Tibial artery (tissue), 4 donors: ENCODE data around the gene TEX19.

Source experiments
- DNase-seq, 2 donors: peaks; one replicate each; pipeline ENCODE4 v3.0.0-alpha.2; 2019
- H3K27ac ChIP-seq, 2 donors: fragments of 200-600 bp; sonication (generic) in 1 of 2; 1 replicate in 1 of 2; 2 replicates in 1 of 2; pipeline ENCODE4 v1.5.1; 2018 to 2019; ENCODE audit warnings: mild to moderate bottlenecking in 1 of 2
- H3K27me3 ChIP-seq, 2 donors: fragments of 200-600 bp; sonication (generic) in 1 of 2; one replicate each; pipeline versions ENCODE4 v1.5.1 to v1.6.0; 2016 to 2019
- H3K36me3 ChIP-seq, 3 donors: fragments of 200-600 bp; sonication (generic) in 2 of 3; one replicate each; pipeline ENCODE4 v1.5.1; 2016 to 2019; ENCODE audit warnings: mild to moderate bottlenecking in 2 of 3
- H3K4me1 ChIP-seq, 4 donors: fragments of 200-600 bp; sonication (generic) in 2 of 4; 1 replicate in 3 of 4; 2 replicates in 1 of 4; pipeline ENCODE4 v1.5.1; 2016 to 2019
- H3K4me3 ChIP-seq, 2 donors: fragments of 200-600 bp; sonication (generic) in 1 of 2; 1 replicate in 1 of 2; 2 replicates in 1 of 2; pipeline ENCODE4 v1.5.1; 2018 to 2019; ENCODE audit warnings: mild to moderate bottlenecking in 2 of 2
- H3K9me3 ChIP-seq, 3 donors: fragments of 200-600 bp; sonication (generic) in 1 of 3; one replicate each; pipeline ENCODE4 v1.5.1; 2016 to 2019
- intact Hi-C: fragments of 100-400 bp; cut with DNase I; formaldehyde crosslinking; loops from one replicate; pipeline ENCODE4 v1.15.0; 2023; ENCODE audit warnings: low total_unique reads
- TF ChIP-seq, protein P1 (sequence below), 2 experiments: fragments of 200-600 bp in 1 of 2; fragments of 450-650 bp in 1 of 2; IDR thresholded peaks; one replicate each; pipeline ENCODE4 v1.5.1; 2017 to 2019; ENCODE audit warnings: antibody characterized with exemption in 2 of 2, mild to moderate bottlenecking in 1 of 2, moderate library complexity in 1 of 2

The TEX19 gene

DNA sequence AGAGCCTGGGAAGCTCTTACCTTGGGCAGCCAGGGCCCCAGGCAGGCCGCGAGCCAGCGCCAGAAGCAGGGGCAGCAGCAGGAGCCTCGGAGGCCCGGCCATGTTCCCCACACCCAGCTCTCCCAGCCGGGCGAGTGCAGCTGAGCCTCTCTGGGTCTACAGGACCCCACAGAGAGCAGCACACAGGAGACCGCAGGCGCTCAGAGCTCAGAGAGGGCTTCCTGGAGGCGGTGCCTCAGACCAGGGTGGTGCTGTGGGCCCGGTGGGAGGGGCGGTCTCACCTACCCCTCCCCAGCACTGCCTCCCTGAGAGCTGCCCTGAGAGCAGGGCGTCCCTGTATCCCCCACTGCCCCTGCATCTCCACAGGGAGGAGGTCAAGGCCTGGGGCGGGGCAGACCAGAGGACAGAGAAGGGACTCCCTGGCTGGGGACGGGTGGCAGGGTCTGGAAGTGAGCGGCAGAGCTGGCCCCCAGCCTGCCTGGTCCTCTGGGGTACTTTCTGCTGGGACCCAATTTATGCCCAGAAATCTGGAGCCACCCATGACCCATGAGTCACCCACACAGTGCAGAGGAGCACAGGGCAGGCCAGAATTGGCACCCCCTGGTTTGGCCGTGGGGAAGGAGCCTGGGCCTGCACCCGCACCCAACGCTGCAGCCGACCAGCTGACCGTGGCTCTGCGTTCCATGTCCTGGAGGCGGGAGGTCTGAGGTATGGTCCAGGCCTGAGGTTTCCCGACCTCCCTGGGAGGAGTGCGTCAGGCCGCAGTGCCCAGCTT lies 41.5 kb upstream of the TEX19 start, which contains the start of gene CD7:
TSS of gene CD7 (minus strand) at position 215 of the 775 bp plus-strand sequence. CDS start at position 102, 113 bp downstream.
- no peak within 1 kb of the TSS for H3K4me3 ChIP-seq
- peaks cover 0 to 70% of the 10 kb centered on the region in 2 donors for H3K27me3 ChIP-seq
- TF ChIP-seq, protein P1, sequence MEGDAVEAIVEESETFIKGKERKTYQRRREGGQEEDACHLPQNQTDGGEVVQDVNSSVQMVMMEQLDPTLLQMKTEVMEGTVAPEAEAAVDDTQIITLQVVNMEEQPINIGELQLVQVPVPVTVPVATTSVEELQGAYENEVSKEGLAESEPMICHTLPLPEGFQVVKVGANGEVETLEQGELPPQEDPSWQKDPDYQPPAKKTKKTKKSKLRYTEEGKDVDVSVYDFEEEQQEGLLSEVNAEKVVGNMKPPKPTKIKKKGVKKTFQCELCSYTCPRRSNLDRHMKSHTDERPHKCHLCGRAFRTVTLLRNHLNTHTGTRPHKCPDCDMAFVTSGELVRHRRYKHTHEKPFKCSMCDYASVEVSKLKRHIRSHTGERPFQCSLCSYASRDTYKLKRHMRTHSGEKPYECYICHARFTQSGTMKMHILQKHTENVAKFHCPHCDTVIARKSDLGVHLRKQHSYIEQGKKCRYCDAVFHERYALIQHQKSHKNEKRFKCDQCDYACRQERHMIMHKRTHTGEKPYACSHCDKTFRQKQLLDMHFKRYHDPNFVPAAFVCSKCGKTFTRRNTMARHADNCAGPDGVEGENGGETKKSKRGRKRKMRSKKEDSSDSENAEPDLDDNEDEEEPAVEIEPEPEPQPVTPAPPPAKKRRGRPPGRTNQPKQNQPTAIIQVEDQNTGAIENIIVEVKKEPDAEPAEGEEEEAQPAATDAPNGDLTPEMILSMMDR (IDR thresholded peaks at IDR 0.05) = no peak
- no peak within 1 kb of the TSS for H3K27ac ChIP-seq
- no peak for DNase-seq
- no peaks in the 10 kb centered on the region for H3K9me3 ChIP-seq
- intact Hi-C loops = no loop called here
- H3K4me1 ChIP-seq = peaks cover 0 to 16% (median 11%) of the 10 kb centered on the region in 4 donors
- H3K36me3 ChIP-seq = no peaks in the 10 kb centered on the region

- Histone ChIP-seq H3K27ac (no peak overlapping the region), H3K4me1 (peaks cover 0 to 16% (median 11%) of the 10 kb centered on the region in 4 donors), H3K9me3 (no peaks in the 10 kb centered on the region), H3K36me3 (no peaks in the 10 kb centered on the region), H3K27me3 (peaks cover 0 to 74% of the 10 kb centered on the region in 2 donors), H3K4me3 (no peak overlapping the region)
- no peak for DNase-seq
- intact Hi-C loops = no loop called here
- TF ChIP-seq, protein P1 (IDR thresholded peaks at IDR 0.05) = no peak
Observed at GRCh38 chr17:82318169-82318498, 40.9 kb upstream of the TEX19 start.

DNA sequence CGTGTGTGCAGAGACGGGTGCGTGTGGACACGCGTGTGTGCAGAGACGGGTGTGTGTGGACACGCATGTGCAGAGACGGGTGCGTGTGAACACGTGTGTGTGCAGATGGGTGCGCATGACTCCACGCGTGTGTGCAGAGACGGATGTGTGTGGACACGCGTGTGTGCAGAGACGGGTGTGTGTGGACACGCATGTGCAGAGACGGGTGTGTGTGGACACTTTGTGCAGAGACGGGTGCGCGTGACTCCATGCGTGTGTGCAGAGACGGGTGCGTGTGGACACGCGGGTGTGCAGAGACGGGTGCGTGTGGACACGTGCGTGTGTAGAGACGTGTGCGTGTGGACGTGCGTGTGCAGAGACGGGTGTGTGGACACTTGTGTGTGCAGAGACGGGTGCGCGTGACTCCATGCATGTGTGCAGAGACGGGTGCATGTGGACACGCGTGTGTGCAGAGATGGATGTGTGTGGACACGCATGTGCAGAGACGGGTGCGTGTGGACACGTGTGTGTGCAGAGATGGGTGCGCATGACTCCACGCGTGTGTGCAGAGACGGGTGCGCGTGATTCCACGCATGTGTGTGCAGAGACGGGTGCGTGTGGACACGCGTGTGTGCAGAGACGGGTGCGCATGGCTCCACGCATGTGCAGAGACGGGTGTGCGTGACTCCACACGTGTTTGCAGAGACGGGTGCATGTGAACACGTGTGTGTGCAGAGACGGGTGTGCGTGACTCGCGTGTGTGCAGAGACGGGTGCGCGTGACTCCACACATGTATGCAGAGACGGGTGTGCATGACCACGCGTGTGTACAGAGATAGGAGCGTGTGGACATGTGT lies 40.1 kb upstream of the TEX19 start:
- H3K27me3 ChIP-seq = peaks cover 0 to 74% of the 10 kb centered on the region in 2 donors
- peaks cover 0 to 16% (median 11%) of the 10 kb centered on the region in 4 donors for H3K4me1 ChIP-seq
- no peak for DNase-seq
- H3K4me3 ChIP-seq = no peak overlapping the region
- TF ChIP-seq, protein P1 (IDR thresholded peaks at IDR 0.05) = no peak
- intact Hi-C loops = no loop called here
- no peak overlapping the region for H3K27ac ChIP-seq
- H3K9me3 ChIP-seq = no peaks in the 10 kb centered on the region
- H3K36me3 ChIP-seq = no peaks in the 10 kb centered on the region

- H3K27ac ChIP-seq = no peak overlapping the region
- H3K4me1 ChIP-seq = peaks cover 0 to 16% (median 11%) of the 10 kb centered on the region in 4 donors
- no peak for DNase-seq
- no peaks in the 10 kb centered on the region for H3K36me3 ChIP-seq
- no peak overlapping the region for H3K4me3 ChIP-seq
- intact Hi-C loops = loop anchor here (2.0 kb wide), 1 partner anchor 113 kb away; no protein-coding TSS in a partner anchor
- TF ChIP-seq, protein P1 (IDR thresholded peaks at IDR 0.05) = no peak
- H3K9me3 ChIP-seq = no peaks in the 10 kb centered on the region
- H3K27me3 ChIP-seq = peaks cover 0 to 74% of the 10 kb centered on the region in 2 donors
Observed at GRCh38 chr17:82319619-82320062, 39.4 kb upstream of the TEX19 start.

GRCh38 chr17:82320140-82320840 lies 38.8 kb upstream of the TEX19 start:
- H3K4me1 ChIP-seq = peaks cover 0 to 15% (median 10%) of the 10 kb centered on the region in 4 donors
- DNase-seq = no peak
- H3K4me3 ChIP-seq = no peak overlapping the region
- H3K27me3 ChIP-seq = peaks cover 0 to 69% of the 10 kb centered on the region in 2 donors
- H3K9me3 ChIP-seq = no peaks in the 10 kb centered on the region
- no peaks in the 10 kb centered on the region for H3K36me3 ChIP-seq
- TF ChIP-seq, protein P1 (IDR thresholded peaks at IDR 0.05) = no peak
- no peak overlapping the region for H3K27ac ChIP-seq
- intact Hi-C loops = loop anchor here (2.0 kb wide), 1 partner anchor 113 kb away; no protein-coding TSS in a partner anchor
